Measurements from ENCODE around the gene MDM2. TPM values are rescaled to one million over a fixed set of nuclear protein-coding genes. Genes with fewer than 3 reads are reported as not detected.

Gene MDM2
- total and polyA plus RNA-seq, 10 of the 15 experiments (the other 5 are each of a cell fraction or from before 2014, with no cell fraction given), result 48.2 to 174 (median 85.0) TPM

DNA sequence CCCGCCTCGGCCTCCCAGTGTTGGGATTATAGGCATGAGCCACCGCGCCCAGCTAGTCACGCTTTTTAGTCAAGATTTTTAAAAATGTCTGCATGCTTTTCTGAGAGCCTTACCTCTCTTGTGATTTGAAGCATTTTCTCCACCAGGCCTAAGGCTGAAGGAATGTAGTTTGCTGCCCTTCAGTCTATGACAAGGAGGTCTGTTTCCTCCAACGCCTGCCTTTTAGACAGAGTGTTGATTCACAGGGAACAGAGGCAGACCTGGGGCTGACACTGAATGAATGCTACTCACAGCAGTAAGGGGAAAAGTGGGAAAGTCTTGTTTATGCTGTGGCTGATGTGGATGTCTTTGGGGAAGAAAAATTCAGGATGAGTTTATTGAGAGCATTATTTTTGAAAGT, 27.2 kb upstream of the MDM2 start (continued):
- TF ChIP-seq, protein P1, sequence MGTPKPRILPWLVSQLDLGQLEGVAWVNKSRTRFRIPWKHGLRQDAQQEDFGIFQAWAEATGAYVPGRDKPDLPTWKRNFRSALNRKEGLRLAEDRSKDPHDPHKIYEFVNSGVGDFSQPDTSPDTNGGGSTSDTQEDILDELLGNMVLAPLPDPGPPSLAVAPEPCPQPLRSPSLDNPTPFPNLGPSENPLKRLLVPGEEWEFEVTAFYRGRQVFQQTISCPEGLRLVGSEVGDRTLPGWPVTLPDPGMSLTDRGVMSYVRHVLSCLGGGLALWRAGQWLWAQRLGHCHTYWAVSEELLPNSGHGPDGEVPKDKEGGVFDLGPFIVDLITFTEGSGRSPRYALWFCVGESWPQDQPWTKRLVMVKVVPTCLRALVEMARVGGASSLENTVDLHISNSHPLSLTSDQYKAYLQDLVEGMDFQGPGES (IDR thresholded peaks at IDR 0.05), result no peak
- TF ChIP-seq MXI1 (IDR thresholded peaks at IDR 0.05; ENCODE audit: low read depth, low read length) (no peak), NR2F1 (conservative IDR thresholded peaks at IDR 0.05) (no peak), RFX5 (IDR thresholded peaks at IDR 0.05; ENCODE audit: low read depth, low read length) (no peak), CHD1 (IDR thresholded peaks at IDR 0.05; ENCODE audit: low read depth, low read length) (no peak), RUNX3 (IDR thresholded peaks at IDR 0.05; ENCODE audit: low read length) (no peak)

DNA sequence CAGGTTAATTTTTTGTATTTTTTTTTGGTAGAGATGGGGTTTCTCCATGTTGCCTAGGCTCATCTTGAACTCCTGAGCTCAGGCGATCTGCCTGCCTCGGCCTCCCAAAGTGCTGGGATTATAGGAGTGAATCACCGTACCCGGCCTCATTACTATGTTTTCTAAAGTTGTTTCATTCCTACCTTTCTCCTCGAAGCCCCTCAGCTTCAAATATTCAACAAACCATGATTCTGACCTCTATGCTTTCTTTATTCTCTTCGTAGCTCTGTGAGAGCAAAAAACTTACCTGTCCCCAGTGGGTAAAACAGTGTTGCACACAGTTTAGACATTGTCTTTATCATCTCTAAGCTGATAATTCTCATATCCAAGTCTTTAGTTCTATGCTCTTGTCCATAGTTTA, 26.2 kb upstream of the MDM2 start:
- RAD21 ChIA-PET (ENCODE audit: unreplicated experiment), result no interaction called here
- no peak overlapping the region for H3K9ac ChIP-seq (ENCODE audit: control insufficient read depth, insufficient read depth, low read length)
- BruUV-seq (replicated peaks), result no TSS peak
- no peak overlapping the region for H3K4me3 ChIP-seq
- H3K79me2 ChIP-seq (ENCODE audit: control insufficient read depth, insufficient read depth, low read length), result no peaks in the 10 kb centered on the region
- H4K20me1 ChIP-seq (ENCODE audit: control insufficient read depth, insufficient read depth), result no peaks in the 10 kb centered on the region
- ATAC-seq (no peak), FAIRE-seq (no peak), DNase-seq (ENCODE audit: low read depth, low spot score) (no peak)
- no peak overlapping the region for H3K4me2 ChIP-seq (ENCODE audit: control insufficient read depth, insufficient read depth)
- no peaks in the 10 kb centered on the region for H3K9me3 ChIP-seq (replicated peaks; ENCODE audit: control insufficient read depth, insufficient read depth, low read length)
- WGBS (ENCODE audit: insufficient coverage, insufficient replicate concordance, low lambda C conversion rate, missing lambda C conversion rate), result 88% methylated on average over 6 of the region's 6 CpGs
- H3K27ac ChIP-seq (ENCODE audit: control insufficient read depth, insufficient read depth), result no peak overlapping the region
- H3K4me1 ChIP-seq (ENCODE audit: control insufficient read depth, insufficient read depth, low read length), result no peaks in the 10 kb centered on the region
- in situ Hi-C loops (cut with MboI), result no loop called here
- no peaks in the 10 kb centered on the region for H3K36me3 ChIP-seq (ENCODE audit: control insufficient read depth in 2 of 2, insufficient read depth in 2 of 2, low read length in 1 of 2)
- POLR2A ChIA-PET, result interaction anchor here (0.5 to 1.1 kb wide), 2 partner anchors 9 to 137 kb away, joined by 3 read pairs; no protein-coding TSS in a partner anchor
- H3K27me3 ChIP-seq (replicated peaks in 1 of 2; ENCODE audit: control insufficient read depth in 2 of 2, insufficient read depth in 2 of 2, low read length in 1 of 2), result no peaks in the 10 kb centered on the region
- CTCF ChIA-PET, result interaction anchor here (1.2 to 1.4 kb wide), 2 partner anchors 9 to 26 kb away, joined by 3 to 4 read pairs; no protein-coding TSS in a partner anchor
- H2AFZ ChIP-seq (ENCODE audit: control insufficient read depth, low read depth, low read length), result no peak overlapping the region
- intact Hi-C loops (cut with micrococcal nuclease; ENCODE audit: unreplicated experiment), result no loop called here
- SMC1A ChIA-PET (ENCODE audit: uncharacterized antibody, unreplicated experiment), result interaction anchor here (0.7 kb wide), 1 partner anchor 12 kb away, joined by 3 read pairs; no protein-coding TSS in a partner anchor
- TF ChIP-seq EGR1 (IDR thresholded peaks at IDR 0.05; ENCODE audit: borderline replicate concordance in 1 of 2, low read depth in 2 of 2, low read length in 2 of 2), result no peak
- no peak for TF ChIP-seq SMAD5 (IDR thresholded peaks at IDR 0.05; ENCODE audit: low read depth)
- TF ChIP-seq MYC (IDR thresholded peaks at IDR 0.05; ENCODE audit: insufficient read depth, insufficient read length, insufficient replicate concordance, low read length, severe bottlenecking), result no peak
- TF ChIP-seq ZBED1 (IDR thresholded peaks at IDR 0.05; ENCODE audit: borderline replicate concordance), result no peak
- TF ChIP-seq, protein P2, sequence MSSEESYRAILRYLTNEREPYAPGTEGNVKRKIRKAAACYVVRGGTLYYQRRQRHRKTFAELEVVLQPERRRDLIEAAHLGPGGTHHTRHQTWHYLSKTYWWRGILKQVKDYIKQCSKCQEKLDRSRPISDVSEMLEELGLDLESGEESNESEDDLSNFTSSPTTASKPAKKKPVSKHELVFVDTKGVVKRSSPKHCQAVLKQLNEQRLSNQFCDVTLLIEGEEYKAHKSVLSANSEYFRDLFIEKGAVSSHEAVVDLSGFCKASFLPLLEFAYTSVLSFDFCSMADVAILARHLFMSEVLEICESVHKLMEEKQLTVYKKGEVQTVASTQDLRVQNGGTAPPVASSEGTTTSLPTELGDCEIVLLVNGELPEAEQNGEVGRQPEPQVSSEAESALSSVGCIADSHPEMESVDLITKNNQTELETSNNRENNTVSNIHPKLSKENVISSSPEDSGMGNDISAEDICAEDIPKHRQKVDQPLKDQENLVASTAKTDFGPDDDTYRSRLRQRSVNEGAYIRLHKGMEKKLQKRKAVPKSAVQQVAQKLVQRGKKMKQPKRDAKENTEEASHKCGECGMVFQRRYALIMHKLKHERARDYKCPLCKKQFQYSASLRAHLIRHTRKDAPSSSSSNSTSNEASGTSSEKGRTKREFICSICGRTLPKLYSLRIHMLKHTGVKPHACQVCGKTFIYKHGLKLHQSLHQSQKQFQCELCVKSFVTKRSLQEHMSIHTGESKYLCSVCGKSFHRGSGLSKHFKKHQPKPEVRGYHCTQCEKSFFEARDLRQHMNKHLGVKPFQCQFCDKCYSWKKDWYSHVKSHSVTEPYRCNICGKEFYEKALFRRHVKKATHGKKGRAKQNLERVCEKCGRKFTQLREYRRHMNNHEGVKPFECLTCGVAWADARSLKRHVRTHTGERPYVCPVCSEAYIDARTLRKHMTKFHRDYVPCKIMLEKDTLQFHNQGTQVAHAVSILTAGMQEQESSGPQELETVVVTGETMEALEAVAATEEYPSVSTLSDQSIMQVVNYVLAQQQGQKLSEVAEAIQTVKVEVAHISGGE (CRISPR knock-in tag; IDR thresholded peaks at IDR 0.05), result no peak
- TF ChIP-seq CBX3 (IDR thresholded peaks at IDR 0.05; ENCODE audit: borderline replicate concordance, low read depth), result no peak
- TF ChIP-seq BACH1 (IDR thresholded peaks at IDR 0.05; ENCODE audit: borderline replicate concordance), result no peak
- TF ChIP-seq, protein P3, sequence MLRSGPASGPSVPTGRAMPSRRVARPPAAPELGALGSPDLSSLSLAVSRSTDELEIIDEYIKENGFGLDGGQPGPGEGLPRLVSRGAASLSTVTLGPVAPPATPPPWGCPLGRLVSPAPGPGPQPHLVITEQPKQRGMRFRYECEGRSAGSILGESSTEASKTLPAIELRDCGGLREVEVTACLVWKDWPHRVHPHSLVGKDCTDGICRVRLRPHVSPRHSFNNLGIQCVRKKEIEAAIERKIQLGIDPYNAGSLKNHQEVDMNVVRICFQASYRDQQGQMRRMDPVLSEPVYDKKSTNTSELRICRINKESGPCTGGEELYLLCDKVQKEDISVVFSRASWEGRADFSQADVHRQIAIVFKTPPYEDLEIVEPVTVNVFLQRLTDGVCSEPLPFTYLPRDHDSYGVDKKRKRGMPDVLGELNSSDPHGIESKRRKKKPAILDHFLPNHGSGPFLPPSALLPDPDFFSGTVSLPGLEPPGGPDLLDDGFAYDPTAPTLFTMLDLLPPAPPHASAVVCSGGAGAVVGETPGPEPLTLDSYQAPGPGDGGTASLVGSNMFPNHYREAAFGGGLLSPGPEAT (IDR thresholded peaks at IDR 0.05; ENCODE audit: low read depth), result no peak
- TF ChIP-seq CREM (IDR thresholded peaks at IDR 0.05; ENCODE audit: low read depth), result no peak
- no peak for TF ChIP-seq BCL11A (IDR thresholded peaks at IDR 0.05; ENCODE audit: low read depth, low read length)
- no peak for TF ChIP-seq HDAC6 (IDR thresholded peaks at IDR 0.05; ENCODE audit: unreplicated experiment)
- no peak for TF ChIP-seq KDM1A (IDR thresholded peaks at IDR 0.05; ENCODE audit: borderline replicate concordance)
- no peak for TF ChIP-seq TCF12 (IDR thresholded peaks at IDR 0.05; ENCODE audit: low read depth, low read length)

Data from GM12878 (cell line).